GM23248 (cell line): ENCODE results near the gene MATR3. TPM values are rescaled to one million over a fixed set of nuclear protein-coding genes. Genes with fewer than 3 reads are reported as not detected.

Experiments used
- DNase-seq: peaks from one replicate; pipeline ENCODE4 v3.0.0-alpha.2; 2015
- H2AFZ ChIP-seq: fragments of 200-600 bp; sonication (generic); 2 replicates; pipeline ENCODE4 v1.6.1; 2016; ENCODE audit warnings: antibody characterized with exemption
- H3F3A ChIP-seq: fragments of 200-600 bp; sonication (generic); 2 replicates; pipeline ENCODE4 v1.6.1; 2016; ENCODE audit warnings: mild to moderate bottlenecking, antibody characterized with exemption, mixed run types; ENCODE audit not compliant: insufficient read depth
- H3K27ac ChIP-seq: fragments of 200-600 bp; sonication (generic); 2 replicates; pipeline ENCODE4 v1.5.1; 2016; ENCODE audit warnings: mild to moderate bottlenecking
- H3K27me3 ChIP-seq: fragments of 200-600 bp; sonication (generic); replicated peaks from 2 replicates; pipeline ENCODE4 v1.6.1; 2016; ENCODE audit warnings: mild to moderate bottlenecking; ENCODE audit not compliant: insufficient read depth
- H3K36me3 ChIP-seq: fragments of 200-600 bp; sonication (generic); 2 replicates; pipeline ENCODE4 v1.6.1; 2016; ENCODE audit warnings: low read depth, mild to moderate bottlenecking
- H3K4me1 ChIP-seq: fragments of 200-600 bp; sonication (generic); 2 replicates; pipeline ENCODE4 v1.6.1; 2016; ENCODE audit warnings: mild to moderate bottlenecking; ENCODE audit not compliant: insufficient read depth
- H3K4me2 ChIP-seq: fragments of 200-600 bp; sonication (generic); one replicate; pipeline ENCODE4 v1.6.1; 2016; ENCODE audit warnings: mild to moderate bottlenecking; ENCODE audit not compliant: unreplicated experiment
- H3K4me3 ChIP-seq: fragments of 200-600 bp; sonication (generic); 2 replicates; pipeline ENCODE4 v1.5.1; 2016; ENCODE audit warnings: mild to moderate bottlenecking
- H3K79me2 ChIP-seq: fragments of 200-600 bp; sonication (generic); 2 replicates; pipeline ENCODE4 v1.6.1; 2016; ENCODE audit warnings: mild to moderate bottlenecking; ENCODE audit not compliant: insufficient read depth
- H3K9ac ChIP-seq: fragments of 200-600 bp; sonication (generic); 2 replicates; pipeline ENCODE4 v1.6.1; 2016; ENCODE audit warnings: mild to moderate bottlenecking
- H3K9me2 ChIP-seq: fragments of 200-600 bp; sonication (generic); 2 replicates; pipeline ENCODE4 v1.6.1; 2016; ENCODE audit warnings: mixed run types, mild to moderate bottlenecking, moderate library complexity; ENCODE audit not compliant: insufficient read depth
- H3K9me3 ChIP-seq: fragments of 200-600 bp; sonication (generic); one replicate; pipeline ENCODE4 v1.6.1; 2017; ENCODE audit warnings: low read depth
- H4K20me1 ChIP-seq: fragments of 200-600 bp; sonication (generic); 2 replicates; pipeline ENCODE4 v1.6.0; 2016; ENCODE audit not compliant: insufficient read depth
- EZH2 ChIP-seq: fragments of 200-600 bp; sonication (generic); IDR thresholded peaks from 2 replicates; pipeline ENCODE4 v1.6.1; 2018; ENCODE audit warnings: antibody characterized with exemption, mild to moderate bottlenecking; ENCODE audit not compliant: insufficient read depth, poor library complexity, severe bottlenecking
- EZH2phosphoT487 ChIP-seq: fragments of 200-600 bp; sonication (generic); IDR thresholded peaks from 2 replicates; pipeline ENCODE4 v1.6.1; 2018; ENCODE audit warnings: antibody characterized with exemption, moderate library complexity, mild to moderate bottlenecking, low read depth; ENCODE audit not compliant: insufficient read depth
- WGBS, 2 experiments: methylation state at CpG; one replicate each; pipeline ENCODE4 v1.1.6; 2015 to 2017; ENCODE audit warnings: low lambda C conversion rate in 2 of 2, low coverage in 1 of 2; ENCODE audit errors: missing lambda C conversion rate in 2 of 2; 5-methylcytosine and 5-hydroxymethylcytosine counted together
- in situ Hi-C: fragments of 300-500 bp; cut with MboI; formaldehyde crosslinking; loops from 2 replicates; pipeline ENCODE4 v1.15.0; 2020
- polyA plus RNA-seq: library from polyadenylated mRNA; unstranded; fragments of >200 nt; fragmentation: Nextera tagmentation; extraction: Ambion mirVana; gene quantifications from 2 replicates; pipeline ENCODE4 v1.2.1, GENCODE V29; 2016
- total RNA-seq: library from RNA; depleted of rRNA; stranded (reverse); fragments of >200 nt; shearing (Covaris generic); gene quantifications from 2 replicates; pipeline ENCODE4 v1.2.3, GENCODE V29; 2014

Gene MATR3
- total and polyA plus RNA-seq, 2 experiments from 2014 or later = 198 to 215 TPM

DNA sequence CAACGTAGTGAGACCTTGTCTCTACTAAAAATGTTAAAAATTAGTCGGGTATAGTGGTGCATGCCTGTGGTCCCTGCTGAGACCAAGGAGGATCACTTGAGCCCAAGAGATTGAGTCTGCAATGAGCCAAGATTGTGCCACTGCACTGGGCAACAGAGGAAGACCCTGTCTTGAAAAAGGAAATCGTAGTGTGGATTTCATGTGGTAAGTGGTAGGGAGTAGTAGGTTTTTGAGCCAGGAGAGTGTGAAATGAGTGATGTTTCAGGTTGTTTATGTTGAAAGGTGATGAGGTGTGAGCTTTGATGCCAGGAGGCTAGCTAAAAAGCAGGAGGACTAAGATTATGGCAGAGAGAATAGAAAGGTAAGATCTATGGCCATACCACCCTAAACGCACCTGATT lies 5.9 kb downstream of the MATR3 start:
- no peak overlapping the region for H3K9ac ChIP-seq
- peaks cover 77% of the 10 kb centered on the region for H4K20me1 ChIP-seq
- H3K27me3 ChIP-seq = no peaks in the 10 kb centered on the region
- H3K9me3 ChIP-seq = no peaks in the 10 kb centered on the region
- H3F3A ChIP-seq = peaks cover 42% of the 10 kb centered on the region
- WGBS, 2 experiments = 36 to 40% methylated on average over 4 of the region's 4 CpGs
- peaks cover 41% of the 10 kb centered on the region for H3K4me1 ChIP-seq
- peaks cover 100% of the 10 kb centered on the region for H3K79me2 ChIP-seq
- no peak for DNase-seq
- H3K27ac ChIP-seq = no peak overlapping the region
- no peak overlapping the region for H3K4me3 ChIP-seq
- no peak for TF ChIP-seq EZH2
- no peak for TF ChIP-seq EZH2phosphoT487
- no peaks in the 10 kb centered on the region for H3K9me2 ChIP-seq
- no peak overlapping the region for H3K4me2 ChIP-seq
- in situ Hi-C loops = no loop called here
- H2AFZ ChIP-seq = no peak overlapping the region
- H3K36me3 ChIP-seq = no peaks in the 10 kb centered on the region

DNA sequence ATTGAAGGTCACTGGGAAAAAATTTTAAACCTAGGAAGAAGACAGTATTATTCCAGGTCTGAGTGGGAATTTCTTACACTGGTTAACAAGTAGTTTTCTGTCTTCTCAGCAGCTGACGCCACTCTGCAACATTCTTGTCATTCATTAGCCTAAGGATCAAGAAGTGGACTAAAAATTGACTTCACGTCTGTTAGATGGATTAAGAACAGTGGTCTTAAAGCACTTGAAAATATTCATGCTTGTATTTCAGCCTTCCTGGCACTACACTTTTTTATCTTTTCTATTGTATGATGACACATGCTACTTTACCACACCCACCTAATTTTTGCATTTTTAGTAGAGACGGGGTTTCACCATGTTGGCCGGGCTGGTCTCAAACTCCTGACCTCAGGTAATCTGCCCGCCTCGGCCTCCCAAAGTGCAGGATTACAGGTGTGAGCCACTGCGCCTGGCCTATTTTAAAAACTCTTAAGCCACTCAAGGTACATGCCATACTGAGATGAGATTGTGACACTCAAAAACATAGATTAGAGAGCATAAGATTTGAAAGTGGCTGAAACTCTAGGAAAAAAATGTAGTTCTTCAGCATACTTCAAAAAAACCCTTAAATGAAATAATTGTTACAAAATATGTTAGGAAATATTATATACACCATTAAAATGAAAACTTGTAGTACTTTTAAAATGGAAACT lies 8.4 kb downstream of the MATR3 start:
- TF ChIP-seq EZH2phosphoT487 (no peak), EZH2 (no peak)
- Histone ChIP-seq H4K20me1 (peaks cover 84% of the 10 kb centered on the region), H3K9me2 (no peaks in the 10 kb centered on the region), H3K4me3 (no peak overlapping the region), H2AFZ (no peak overlapping the region), H3K9me3 (no peaks in the 10 kb centered on the region), H3K4me2 (no peak overlapping the region), H3K4me1 (peaks cover 54% of the 10 kb centered on the region), H3K9ac (no peak overlapping the region), H3K79me2 (peaks cover 100% of the 10 kb centered on the region), H3K27me3 (no peaks in the 10 kb centered on the region), H3K36me3 (no peaks in the 10 kb centered on the region), H3K27ac (no peak overlapping the region), H3F3A (peaks cover 35% of the 10 kb centered on the region)
- in situ Hi-C loops = no loop called here
- peak; percentile 21 for DNase-seq
- WGBS, 2 experiments = 80 to 82% methylated on average over 7 of the region's 7 CpGs

DNA sequence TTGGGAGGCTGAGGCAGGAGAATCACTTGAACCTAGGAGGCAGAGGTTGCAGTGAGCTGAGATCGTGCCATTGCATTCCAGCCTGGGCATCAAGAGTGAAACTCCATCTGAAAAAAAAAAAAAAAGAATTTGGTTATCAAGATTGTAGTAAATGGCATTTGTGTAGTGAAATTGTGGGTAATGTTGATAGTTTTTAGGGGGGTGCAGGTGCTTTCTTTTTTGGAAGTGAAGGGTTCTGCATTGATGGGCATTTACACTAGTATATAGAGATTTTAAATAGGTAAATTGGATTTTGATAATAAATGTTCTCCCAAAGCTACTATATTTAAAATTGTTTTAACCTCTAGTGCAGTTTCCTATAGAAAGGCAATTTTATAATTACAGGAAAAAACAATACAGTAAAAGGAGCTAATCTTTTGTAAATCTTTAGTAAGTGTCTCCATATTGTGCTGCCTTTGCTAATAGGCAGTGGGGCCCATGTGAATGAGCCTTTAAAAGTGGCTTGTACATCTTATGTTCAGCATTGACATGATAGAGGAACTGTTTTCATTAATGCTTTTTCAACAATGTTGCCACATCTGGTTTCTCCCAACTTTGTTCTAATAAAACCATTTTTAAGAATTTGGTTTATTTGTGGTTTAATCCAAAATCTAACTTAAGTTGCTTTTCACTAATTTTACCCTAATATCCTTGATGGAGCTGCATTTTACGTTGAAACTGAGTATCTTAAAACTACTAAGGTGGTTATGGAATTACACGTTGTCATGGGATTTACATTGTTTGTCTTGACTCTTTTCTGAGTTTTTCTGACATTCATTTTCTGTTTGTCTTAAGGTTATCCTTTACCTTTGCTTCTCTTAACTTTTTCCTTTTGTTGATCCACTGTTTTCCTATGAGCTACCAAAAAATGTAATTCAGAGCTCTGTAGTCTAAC lies 11.1 kb downstream of the MATR3 start:
- 82% methylated on average over 3 of the region's 3 CpGs for WGBS, 2 experiments
- H3K27ac ChIP-seq = no peak overlapping the region

DNA sequence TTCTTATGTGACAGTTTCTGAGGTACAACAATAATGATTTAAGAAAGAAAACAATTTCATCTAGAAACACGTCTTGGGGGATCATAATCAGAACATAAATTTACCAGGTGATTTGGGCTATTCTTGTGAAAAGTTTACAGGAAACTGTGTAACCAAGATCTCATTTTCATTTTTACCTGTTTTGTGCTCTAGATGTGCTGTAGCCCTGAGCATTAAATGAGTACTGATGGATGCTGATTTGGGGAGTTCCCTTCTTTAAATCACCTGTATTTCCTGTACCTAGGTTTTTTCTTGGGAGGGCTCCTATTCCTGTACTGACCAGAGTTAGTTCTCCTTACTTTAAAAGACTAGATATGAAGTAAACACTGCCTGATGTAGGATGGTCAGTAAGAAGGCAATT lies 12.7 kb downstream of the MATR3 start:
- no peaks in the 10 kb centered on the region for H3K9me3 ChIP-seq
- H3K4me1 ChIP-seq = peaks cover 57% of the 10 kb centered on the region
- H4K20me1 ChIP-seq = peaks cover 83% of the 10 kb centered on the region
- no peaks in the 10 kb centered on the region for H3K27me3 ChIP-seq
- no peak overlapping the region for H3K4me3 ChIP-seq
- no peak overlapping the region for H2AFZ ChIP-seq
- peaks cover 30% of the 10 kb centered on the region; the same call in 1 of the 2 replicates for H3F3A ChIP-seq
- H3K9ac ChIP-seq = no peak overlapping the region
- H3K4me2 ChIP-seq = no peak overlapping the region
- no peak overlapping the region for H3K27ac ChIP-seq
- in situ Hi-C loops = no loop called here
- H3K9me2 ChIP-seq = no peaks in the 10 kb centered on the region
- WGBS, 2 experiments = 92 to 96% methylated on average over 1 of the region's 1 CpG
- TF ChIP-seq EZH2phosphoT487 = no peak
- no peak for TF ChIP-seq EZH2
- no peak for DNase-seq
- no peaks in the 10 kb centered on the region for H3K36me3 ChIP-seq
- H3K79me2 ChIP-seq = peaks cover 100% of the 10 kb centered on the region

More for the DNA sequence above, 11.1 kb downstream of the MATR3 start:
- no peak overlapping the region for H3K4me2 ChIP-seq
- no peaks in the 10 kb centered on the region for H3K27me3 ChIP-seq
- peaks cover 19% of the 10 kb centered on the region; the same call in 1 of the 2 replicates for H3F3A ChIP-seq
- TF ChIP-seq EZH2 (no peak), EZH2phosphoT487 (no peak)
- peaks cover 100% of the 10 kb centered on the region for H3K79me2 ChIP-seq
- H2AFZ ChIP-seq = no peak overlapping the region
- H3K4me3 ChIP-seq = no peak overlapping the region
- no peaks in the 10 kb centered on the region for H3K36me3 ChIP-seq
- H4K20me1 ChIP-seq = peaks cover 82% of the 10 kb centered on the region
- peaks cover 50% of the 10 kb centered on the region for H3K4me1 ChIP-seq
- in situ Hi-C loops = no loop called here
- H3K9me2 ChIP-seq = no peaks in the 10 kb centered on the region
- DNase-seq = no peak
- 0 out of 2 replicates have a peak overlapping the region, but pooled peaks have one; percentile 3 for H3K9ac ChIP-seq
- no peaks in the 10 kb centered on the region for H3K9me3 ChIP-seq
